ENCODE measurements around the gene KRT82.

DNA sequence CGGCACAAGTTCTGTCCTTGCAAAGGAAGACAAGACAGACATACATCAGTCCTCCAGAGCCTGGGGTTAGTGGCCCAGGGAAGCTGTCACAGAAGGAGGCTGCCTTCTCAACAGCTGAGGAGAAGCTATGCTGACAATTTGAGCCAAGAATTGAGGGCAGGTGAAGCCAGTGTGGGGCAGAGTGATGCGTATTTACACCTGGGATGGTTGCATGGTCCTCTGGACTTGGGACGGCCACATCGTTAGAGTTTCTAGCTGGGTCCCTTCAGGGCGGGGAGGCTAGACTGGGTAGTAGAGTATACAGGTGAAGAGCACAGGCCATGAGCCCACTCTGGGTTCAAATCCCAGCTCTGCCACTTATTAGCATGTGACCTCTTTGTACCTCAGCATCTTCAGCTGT lies 55.3 kb downstream of the KRT82 start:
- no peak for TF ChIP-seq CTCF (IDR thresholded peaks at IDR 0.05; ENCODE audit: poor library complexity)
- TF ChIP-seq EZH2 (IDR thresholded peaks at IDR 0.05; ENCODE audit: borderline replicate concordance), result no peak

Data from hepatocyte (in vitro differentiated cells).